ENCODE data around the gene PDE4B. TPM values are rescaled to one million over a fixed set of nuclear protein-coding genes. Genes with fewer than 3 reads are reported as not detected.

Gene PDE4B
- polyA plus RNA-seq, 1 donor from 2014 or later: 135 TPM

DNA sequence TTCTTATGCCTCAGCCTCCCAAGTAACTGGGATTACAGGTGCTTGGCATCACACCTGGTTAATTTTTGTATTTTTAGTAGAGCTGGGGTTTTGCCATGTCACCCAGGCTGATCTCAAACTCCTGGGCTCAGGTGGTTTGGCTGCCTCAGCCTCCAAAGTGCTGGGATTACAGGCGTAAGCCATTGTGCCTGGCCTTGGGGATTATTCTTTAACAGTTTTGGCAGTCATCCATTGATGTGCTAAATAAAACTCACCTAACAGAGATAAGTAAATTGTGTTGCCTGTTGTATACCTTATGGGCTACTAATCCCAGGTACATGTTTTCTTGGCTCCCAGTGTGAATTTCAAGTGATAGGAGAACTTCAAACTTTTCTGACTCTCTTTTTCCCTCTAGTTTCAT lies 35.2 kb upstream of the PDE4B start:
- Histone ChIP-seq H3K27ac (ENCODE audit: low read length) (no peak overlapping the region), H2AFZ (ENCODE audit: low read depth, low read length) (no peak overlapping the region), H3K9me3 (ENCODE audit: low read length) (no peaks in the 10 kb centered on the region), H3K9me2 (ENCODE audit: insufficient read depth, low read length) (no peaks in the 10 kb centered on the region), H3K27me3 (ENCODE audit: insufficient read depth, low read depth, low read length) (no peaks in the 10 kb centered on the region), H3K36me3 (ENCODE audit: insufficient read depth, low read length) (no peaks in the 10 kb centered on the region), H3F3A (ENCODE audit: insufficient read depth, low read length, poor library complexity, severe bottlenecking) (no peaks in the 10 kb centered on the region), H3K4me2 (ENCODE audit: low read length) (no peak overlapping the region), H3K9ac (ENCODE audit: low read length) (no peak overlapping the region), H3K79me2 (replicated peaks; ENCODE audit: insufficient read depth, low read length) (no peaks in the 10 kb centered on the region), H4K20me1 (ENCODE audit: insufficient read depth) (no peaks in the 10 kb centered on the region), H3K4me3 (ENCODE audit: low read length) (no peak overlapping the region)
- TF ChIP-seq, protein P1, sequence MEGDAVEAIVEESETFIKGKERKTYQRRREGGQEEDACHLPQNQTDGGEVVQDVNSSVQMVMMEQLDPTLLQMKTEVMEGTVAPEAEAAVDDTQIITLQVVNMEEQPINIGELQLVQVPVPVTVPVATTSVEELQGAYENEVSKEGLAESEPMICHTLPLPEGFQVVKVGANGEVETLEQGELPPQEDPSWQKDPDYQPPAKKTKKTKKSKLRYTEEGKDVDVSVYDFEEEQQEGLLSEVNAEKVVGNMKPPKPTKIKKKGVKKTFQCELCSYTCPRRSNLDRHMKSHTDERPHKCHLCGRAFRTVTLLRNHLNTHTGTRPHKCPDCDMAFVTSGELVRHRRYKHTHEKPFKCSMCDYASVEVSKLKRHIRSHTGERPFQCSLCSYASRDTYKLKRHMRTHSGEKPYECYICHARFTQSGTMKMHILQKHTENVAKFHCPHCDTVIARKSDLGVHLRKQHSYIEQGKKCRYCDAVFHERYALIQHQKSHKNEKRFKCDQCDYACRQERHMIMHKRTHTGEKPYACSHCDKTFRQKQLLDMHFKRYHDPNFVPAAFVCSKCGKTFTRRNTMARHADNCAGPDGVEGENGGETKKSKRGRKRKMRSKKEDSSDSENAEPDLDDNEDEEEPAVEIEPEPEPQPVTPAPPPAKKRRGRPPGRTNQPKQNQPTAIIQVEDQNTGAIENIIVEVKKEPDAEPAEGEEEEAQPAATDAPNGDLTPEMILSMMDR (IDR thresholded peaks at IDR 0.05; ENCODE audit: poor library complexity, severe bottlenecking): no peak
- TF ChIP-seq POLR2AphosphoS5 (IDR thresholded peaks at IDR 0.05): no peak
- no peak for TF ChIP-seq MXI1 (conservative IDR thresholded peaks at IDR 0.05; ENCODE audit: poor library complexity, severe bottlenecking)
- TF ChIP-seq, protein P2, sequence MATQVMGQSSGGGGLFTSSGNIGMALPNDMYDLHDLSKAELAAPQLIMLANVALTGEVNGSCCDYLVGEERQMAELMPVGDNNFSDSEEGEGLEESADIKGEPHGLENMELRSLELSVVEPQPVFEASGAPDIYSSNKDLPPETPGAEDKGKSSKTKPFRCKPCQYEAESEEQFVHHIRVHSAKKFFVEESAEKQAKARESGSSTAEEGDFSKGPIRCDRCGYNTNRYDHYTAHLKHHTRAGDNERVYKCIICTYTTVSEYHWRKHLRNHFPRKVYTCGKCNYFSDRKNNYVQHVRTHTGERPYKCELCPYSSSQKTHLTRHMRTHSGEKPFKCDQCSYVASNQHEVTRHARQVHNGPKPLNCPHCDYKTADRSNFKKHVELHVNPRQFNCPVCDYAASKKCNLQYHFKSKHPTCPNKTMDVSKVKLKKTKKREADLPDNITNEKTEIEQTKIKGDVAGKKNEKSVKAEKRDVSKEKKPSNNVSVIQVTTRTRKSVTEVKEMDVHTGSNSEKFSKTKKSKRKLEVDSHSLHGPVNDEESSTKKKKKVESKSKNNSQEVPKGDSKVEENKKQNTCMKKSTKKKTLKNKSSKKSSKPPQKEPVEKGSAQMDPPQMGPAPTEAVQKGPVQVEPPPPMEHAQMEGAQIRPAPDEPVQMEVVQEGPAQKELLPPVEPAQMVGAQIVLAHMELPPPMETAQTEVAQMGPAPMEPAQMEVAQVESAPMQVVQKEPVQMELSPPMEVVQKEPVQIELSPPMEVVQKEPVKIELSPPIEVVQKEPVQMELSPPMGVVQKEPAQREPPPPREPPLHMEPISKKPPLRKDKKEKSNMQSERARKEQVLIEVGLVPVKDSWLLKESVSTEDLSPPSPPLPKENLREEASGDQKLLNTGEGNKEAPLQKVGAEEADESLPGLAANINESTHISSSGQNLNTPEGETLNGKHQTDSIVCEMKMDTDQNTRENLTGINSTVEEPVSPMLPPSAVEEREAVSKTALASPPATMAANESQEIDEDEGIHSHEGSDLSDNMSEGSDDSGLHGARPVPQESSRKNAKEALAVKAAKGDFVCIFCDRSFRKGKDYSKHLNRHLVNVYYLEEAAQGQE (IDR thresholded peaks at IDR 0.05; ENCODE audit: borderline replicate concordance): no peak
- no peak for TF ChIP-seq RAD21 (conservative IDR thresholded peaks at IDR 0.05)
- no peak for TF ChIP-seq EP300 (conservative IDR thresholded peaks at IDR 0.05; ENCODE audit: poor library complexity, severe bottlenecking)
- no peak for TF ChIP-seq EZH2 (IDR thresholded peaks at IDR 0.05; ENCODE audit: borderline replicate concordance, insufficient read depth, low read length, poor library complexity, severe bottlenecking)
- TF ChIP-seq SMC3 (conservative IDR thresholded peaks at IDR 0.05; ENCODE audit: poor library complexity): no peak
- no peak for TF ChIP-seq TAF1 (IDR thresholded peaks at IDR 0.05; ENCODE audit: low read depth)

DNA sequence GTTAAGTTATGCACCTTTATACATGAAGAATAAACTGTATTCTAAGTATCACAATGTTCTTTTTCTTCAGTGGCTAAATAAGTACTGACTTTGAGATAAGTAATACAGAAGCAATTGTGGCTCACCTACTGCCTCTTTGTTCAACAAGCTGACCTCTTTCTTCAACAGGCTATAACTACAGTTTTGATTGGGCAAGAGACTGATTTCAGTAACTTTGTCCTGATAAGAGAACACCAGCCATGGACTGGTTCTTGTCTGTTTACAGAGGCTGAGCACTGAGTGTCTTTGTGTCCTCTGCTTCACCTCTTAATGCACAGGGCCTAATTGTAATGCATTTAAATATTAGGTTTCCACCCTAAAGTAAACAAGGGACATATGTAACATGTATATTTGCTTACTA lies 34.6 kb upstream of the PDE4B start:
- no peak overlapping the region for H3K9ac ChIP-seq (ENCODE audit: low read length)

More for the DNA sequence above, 34.6 kb upstream of the PDE4B start:
- no peaks in the 10 kb centered on the region for H3K36me3 ChIP-seq (ENCODE audit: insufficient read depth, low read length)
- no peaks in the 10 kb centered on the region for H3K79me2 ChIP-seq (replicated peaks; ENCODE audit: insufficient read depth, low read length)
- no peak overlapping the region for H2AFZ ChIP-seq (ENCODE audit: low read depth, low read length)
- H3K9me3 ChIP-seq (ENCODE audit: low read length): no peaks in the 10 kb centered on the region
- H3K27me3 ChIP-seq (ENCODE audit: insufficient read depth, low read depth, low read length): no peaks in the 10 kb centered on the region
- no peaks in the 10 kb centered on the region for H3K9me2 ChIP-seq (ENCODE audit: insufficient read depth, low read length)
- H3K4me3 ChIP-seq (ENCODE audit: low read length): no peak overlapping the region
- H3F3A ChIP-seq (ENCODE audit: insufficient read depth, low read length, poor library complexity, severe bottlenecking): no peaks in the 10 kb centered on the region
- no peak for TF ChIP-seq SMC3 (conservative IDR thresholded peaks at IDR 0.05; ENCODE audit: poor library complexity)
- TF ChIP-seq POLR2AphosphoS5 (IDR thresholded peaks at IDR 0.05): no peak
- TF ChIP-seq MXI1 (conservative IDR thresholded peaks at IDR 0.05; ENCODE audit: poor library complexity, severe bottlenecking): no peak
- TF ChIP-seq, protein P1 (IDR thresholded peaks at IDR 0.05; ENCODE audit: poor library complexity, severe bottlenecking): no peak
- no peak for TF ChIP-seq TAF1 (IDR thresholded peaks at IDR 0.05; ENCODE audit: low read depth)
- TF ChIP-seq EP300 (conservative IDR thresholded peaks at IDR 0.05; ENCODE audit: poor library complexity, severe bottlenecking): no peak
- TF ChIP-seq RAD21 (conservative IDR thresholded peaks at IDR 0.05): no peak
- TF ChIP-seq EZH2 (IDR thresholded peaks at IDR 0.05; ENCODE audit: borderline replicate concordance, insufficient read depth, low read length, poor library complexity, severe bottlenecking): no peak
- TF ChIP-seq, protein P2 (IDR thresholded peaks at IDR 0.05; ENCODE audit: borderline replicate concordance): no peak
- no peaks in the 10 kb centered on the region for H4K20me1 ChIP-seq (ENCODE audit: insufficient read depth)
- H3K4me2 ChIP-seq (ENCODE audit: low read length): no peak overlapping the region
- H3K27ac ChIP-seq (ENCODE audit: low read length): no peak overlapping the region

Measured in neural cell (in vitro differentiated cells).